Fibroblast of peridontal ligament (primary cell): ENCODE measurements around the gene MAP1LC3B.
"Not testable (repeated sequence)": the region's sequence is repeated elsewhere in the genome, so short reads cannot be mapped to it uniquely, and the experiment has no call there.

ENCODE experiments used
- DNase-seq: peaks from one replicate; pipeline ENCODE4 v3.0.0-alpha.2; 2010; ENCODE audit errors: extremely low read depth

The MAP1LC3B gene

DNA sequence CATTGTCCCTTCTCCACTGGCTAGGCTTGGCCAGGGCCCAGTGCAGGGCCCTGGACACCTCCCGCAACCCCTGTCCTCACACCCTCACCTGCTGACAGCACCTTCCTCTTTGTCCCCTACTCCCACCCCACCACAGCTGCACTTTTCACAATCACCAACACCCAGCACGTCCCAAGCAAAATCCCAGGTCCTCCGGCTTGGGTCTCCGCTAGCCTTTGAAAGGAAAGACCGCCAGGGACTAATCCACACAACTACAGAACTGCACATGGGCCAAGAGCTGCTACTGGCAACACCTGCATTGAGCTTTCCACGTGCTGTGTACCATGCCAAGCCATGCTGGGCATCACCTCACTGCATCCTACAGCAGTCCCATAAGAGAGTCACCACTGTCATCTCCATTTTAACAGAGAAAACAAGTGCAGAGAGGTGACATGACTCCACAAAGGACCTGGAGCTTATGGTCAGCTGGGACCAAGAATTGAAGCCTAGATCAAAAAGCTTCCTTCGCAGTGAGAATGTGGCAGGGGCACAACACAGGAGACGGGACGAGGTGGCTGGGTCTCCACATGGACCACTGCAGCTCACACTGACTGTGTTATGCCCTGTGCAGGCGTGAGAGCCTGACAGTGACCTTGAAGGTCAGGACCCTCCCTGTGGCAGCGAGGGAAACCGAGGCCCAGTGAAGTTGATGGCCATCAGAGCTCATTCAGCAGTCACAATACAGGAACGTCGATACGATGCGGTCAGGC lies 31.1 kb upstream of the MAP1LC3B start:
- no peak for DNase-seq

DNA sequence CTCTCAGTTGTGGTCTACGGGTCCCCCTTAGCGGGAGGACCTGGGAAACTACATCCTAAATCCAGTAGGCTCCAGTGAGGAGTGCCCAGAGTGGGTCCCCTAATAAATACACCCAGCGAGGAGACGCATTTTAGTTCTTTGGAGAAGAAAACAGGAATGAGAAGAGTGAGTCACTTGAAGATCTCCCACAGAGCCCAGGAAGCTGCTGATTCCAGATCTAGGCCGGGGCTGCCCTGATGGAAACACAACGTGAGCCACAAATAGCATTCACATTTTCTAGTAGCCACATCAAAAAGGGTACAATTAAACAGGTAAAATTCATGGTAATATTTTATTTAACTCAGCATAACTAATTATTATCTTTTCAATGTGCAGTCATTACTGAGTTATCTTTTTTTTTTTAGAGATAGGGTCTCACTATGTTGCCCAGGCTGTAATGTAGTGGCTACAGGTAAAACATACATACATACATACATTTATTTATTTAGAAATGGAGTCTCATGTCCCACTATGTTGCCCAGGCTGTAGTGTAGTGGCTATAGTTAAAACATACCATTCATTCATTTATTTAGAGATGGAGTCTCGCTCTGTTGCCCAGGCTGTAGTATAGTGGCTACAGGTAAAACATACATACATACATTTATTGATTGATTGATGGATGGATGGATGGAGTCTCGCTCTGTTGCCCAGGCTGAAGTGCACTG lies 30.1 kb upstream of the MAP1LC3B start:
- DNase-seq, result no peak

DNA sequence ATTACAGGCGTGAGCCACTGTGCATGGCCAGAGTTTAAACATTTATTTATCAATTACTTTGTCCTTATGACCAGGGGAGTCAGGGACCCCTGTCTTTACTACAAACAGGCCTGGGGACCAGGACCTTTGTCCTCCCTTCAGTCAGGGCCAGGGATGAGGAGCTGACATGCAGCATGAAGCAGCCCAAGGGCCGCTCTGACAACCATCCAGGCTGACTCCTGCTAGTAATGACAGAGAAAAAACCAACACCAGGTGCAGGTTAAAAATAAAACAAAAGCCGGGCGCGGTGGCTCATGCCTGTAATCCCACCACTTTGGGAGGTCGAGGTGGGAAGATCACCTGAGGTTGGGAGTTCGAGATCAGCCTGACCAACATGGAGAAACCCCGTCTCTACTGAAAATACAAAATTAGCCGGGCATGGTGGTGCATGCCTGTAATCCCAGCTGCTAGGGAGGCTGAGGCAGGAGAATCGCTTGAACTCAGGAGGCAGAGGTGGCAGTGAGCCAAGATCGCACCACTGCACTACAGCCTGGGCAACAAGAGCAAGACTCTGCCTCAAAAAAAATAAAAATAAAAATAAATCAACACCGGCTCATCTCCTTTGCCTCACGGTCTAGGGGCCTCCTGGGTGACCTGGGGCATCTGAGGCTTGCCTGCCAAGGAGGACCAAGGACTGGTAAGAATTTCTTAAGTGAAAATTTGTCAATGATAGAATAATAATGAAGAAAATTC lies 29.1 kb upstream of the MAP1LC3B start:
- not testable (repeated sequence) for DNase-seq

DNA sequence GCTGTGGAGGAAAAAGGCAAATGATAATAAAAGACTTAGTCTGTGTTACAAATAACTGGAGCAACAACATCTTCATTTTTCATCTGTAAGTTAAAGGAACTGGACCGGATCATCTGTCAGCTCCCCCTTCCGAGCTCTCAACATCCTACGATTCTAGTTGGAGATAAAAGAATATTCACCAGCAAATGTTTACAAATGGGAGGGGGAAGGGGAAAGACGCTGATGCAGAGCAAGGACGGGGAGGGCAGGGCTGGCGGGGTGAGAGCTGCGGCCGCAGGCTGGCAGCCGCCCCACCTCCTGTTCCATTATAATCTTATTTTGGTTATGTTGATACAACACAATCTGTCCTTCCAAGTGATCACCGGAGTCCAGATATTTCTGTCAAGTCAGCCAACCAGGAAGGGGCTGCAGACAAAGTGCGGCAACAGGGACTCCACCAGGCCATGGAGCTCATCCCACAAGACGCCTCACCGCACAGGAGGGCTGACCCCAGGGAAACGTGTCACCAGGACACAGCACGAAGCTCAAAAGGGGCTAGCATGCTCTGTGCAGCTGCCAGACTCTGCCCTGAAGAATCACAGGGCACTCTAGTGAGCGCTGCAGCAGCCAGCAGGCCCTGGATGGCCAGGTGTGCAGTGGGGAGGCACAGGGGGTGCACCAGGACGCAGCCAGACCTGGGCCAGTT lies 28.2 kb upstream of the MAP1LC3B start:
- DNase-seq, result peak; percentile 55

DNA sequence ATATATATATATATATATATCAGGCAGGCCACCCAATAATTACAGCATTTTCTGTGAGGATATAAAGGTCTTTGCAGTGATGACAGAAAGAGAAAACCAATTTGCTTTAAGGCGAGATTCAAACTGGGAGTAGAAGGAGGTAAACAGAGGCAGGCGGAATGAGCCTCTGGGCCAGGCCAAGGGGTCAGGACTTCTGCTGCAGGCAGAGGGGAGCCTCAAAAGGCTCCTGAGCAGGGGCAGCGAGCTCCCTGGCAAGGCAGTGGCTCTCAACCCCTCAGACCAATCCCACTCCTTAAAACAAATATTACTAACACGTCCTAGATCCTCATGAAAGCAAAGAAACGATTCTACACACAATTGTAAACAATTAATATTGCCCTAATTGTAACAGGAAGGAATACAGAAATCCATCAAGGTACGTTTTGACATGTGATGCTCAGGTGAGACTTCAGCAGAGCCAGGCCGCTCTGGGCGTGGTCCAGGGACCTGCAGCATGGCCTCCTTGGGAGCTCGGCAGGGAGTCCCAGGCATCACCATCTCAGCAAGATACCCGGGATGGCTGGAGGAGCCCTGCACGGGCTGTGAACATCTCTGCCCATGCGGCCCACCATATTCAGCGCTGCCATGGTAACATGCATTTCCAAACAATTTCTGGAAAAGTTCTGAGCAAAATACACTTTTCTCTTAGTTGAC lies 27.0 kb upstream of the MAP1LC3B start:
- no peak for DNase-seq

DNA sequence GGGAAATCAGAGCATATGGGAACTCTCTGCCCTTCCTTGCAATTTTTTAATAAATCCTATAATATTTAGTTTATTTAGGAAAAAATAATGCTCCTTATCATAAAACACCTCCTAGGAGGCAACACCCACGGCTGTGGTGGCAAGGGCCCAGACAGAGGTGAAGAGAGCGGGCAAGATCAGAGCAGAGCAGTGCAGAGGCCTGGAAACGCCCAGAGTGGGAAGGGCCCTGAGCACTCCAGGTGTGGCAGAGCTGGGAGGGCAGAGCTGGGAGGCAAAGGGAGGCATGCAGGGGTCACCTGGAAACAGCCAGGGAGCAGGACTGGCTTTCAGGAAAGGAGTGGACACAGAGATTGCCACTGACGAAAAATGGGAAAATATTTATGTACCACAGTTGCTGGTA lies 25.8 kb upstream of the MAP1LC3B start:
- no peak for DNase-seq

DNA sequence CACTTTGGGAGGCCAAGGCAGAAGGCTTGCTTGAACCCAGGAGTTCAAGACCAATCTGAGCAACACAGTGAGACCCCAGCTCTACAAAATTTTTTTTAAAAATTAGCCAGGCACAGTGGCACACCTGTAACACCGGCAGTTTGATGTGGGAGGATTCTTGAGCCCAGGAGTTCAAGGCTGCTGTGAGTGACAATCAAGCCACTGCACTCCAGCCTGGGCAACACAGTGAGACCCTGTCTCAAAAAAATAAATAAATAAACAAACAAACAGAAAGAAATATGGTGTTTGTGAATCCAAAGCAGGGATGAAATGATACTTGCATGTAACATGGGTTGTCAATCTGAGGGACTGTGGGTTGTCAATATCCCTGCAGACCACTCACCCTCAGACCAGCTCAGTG lies 25.2 kb upstream of the MAP1LC3B start:
- no peak for DNase-seq

DNA sequence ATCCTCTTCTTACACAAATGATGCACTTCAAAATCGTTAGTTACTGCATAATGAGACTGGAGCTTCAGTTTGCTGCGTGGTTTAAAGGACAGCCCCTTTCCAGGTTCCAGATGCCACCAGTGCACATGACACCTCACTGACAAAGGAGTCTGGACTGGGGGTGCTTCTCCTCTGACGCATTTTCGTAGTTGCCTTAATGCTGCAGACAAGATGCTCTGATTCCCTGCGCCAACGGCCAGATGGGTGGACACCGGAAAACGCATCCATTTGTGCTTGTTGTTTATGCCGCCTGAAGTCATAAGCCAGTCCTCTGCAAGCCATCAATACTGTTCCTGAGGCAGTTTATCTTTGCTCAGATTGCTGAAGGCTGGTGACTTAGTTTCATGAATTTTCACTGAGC lies 24.6 kb upstream of the MAP1LC3B start:
- no peak for DNase-seq

DNA sequence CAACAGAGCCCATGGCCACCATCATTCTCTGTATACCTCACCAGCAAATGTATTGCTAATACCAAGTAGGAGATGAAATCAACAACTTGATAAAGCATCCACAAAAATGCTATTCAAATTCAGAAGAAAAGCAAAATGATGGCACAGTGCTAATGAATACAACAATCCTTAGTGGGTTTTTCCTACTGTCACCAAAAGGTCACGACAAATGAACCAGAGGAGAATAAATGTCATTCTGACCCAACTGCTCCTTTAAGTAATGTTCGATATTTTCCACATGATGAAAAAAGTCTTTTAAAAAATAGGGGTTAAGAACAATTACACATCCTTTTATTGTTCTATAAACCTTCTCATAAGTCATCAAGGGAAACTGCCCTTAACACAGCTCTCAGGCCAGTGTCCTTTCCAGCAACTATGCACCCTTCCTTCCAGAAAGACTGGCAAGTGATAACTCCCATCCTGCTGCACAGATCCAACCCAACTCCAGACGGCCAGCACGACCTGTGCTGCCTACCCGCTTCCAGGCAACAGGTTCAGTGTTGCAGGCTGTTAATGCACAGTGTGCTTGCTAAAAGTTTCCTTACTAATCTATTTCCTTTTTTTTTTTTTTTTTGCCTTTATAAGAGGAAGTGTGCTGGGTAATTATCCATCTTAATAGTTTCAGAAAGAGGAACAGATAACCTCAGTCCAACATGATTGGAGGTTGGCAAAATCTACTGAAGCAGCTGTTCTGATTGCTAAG lies 23.9 kb upstream of the MAP1LC3B start:
- DNase-seq, result no peak

DNA sequence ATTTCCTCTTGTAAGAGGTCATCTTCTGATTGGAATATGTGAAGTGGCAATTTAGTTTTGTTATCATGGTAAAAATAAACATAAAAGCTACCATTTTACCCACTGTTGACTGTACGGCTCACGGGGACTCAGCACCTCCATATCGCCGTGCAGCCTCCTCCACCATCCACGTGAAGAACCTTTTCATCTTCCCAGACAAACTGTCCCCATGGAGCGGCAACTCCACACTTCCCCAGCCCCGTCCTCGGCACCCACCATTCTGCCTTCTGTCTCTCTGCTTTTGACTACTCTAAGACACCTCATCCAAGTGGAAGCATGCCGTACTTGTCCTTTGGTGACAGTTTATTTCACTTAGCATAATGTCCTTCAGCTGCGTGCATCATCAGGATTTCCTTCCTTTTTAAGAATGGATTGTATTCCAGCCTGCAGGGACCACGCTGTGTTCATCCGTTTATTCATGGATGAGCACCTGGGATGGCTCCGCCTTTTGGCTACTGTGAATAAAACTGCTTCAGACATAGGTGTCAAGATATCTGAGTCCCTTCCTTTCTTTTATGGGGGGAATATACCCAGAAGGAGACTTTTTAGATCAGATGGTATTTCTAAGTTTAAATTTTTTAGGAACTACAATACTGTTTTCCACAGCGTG lies 22.9 kb upstream of the MAP1LC3B start:
- DNase-seq, result no peak

DNA sequence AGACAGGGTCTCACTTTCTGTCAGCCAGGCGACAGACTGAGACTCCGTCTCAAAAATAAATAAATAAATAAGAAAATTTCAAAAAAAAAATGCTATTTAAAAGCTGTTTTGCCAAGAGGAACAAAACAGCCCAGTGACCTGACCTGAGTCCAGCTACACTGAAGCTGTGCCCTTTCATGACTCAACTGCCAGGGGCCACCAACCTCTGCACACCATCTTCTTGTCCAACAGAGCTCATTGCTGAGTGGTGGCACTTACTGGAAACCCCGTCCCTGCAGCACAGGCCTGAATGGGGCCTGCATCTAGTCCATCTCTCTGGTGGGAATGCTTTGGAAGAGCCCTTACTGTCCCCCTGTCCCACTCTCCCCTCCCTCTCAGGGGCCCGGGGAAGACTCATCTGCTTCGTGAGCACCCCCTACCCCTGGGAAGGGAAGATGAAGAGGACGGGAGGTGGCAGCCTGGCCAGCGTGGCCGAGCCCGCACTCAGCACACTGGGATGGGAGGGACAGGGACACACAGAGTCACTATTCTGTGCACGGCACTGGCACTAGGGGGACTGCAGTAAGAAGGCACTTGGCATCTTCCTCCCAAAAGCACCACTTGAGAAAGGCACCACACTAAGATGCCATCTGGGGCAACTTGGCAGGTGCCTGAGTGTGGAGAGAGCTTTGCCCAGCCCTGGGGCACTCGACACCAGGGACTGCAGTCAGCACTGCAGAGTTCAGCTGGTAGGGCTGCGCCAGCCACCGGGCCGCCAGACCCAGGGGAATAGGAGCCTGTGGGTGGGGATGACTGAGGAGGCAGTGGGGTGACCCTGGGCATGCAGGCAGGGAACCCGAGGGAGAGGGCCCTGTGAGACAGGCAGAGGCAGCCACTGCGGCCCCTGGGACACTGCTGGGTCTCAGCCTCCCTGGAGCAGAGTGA lies 22.1 kb upstream of the MAP1LC3B start:
- no peak for DNase-seq

DNA sequence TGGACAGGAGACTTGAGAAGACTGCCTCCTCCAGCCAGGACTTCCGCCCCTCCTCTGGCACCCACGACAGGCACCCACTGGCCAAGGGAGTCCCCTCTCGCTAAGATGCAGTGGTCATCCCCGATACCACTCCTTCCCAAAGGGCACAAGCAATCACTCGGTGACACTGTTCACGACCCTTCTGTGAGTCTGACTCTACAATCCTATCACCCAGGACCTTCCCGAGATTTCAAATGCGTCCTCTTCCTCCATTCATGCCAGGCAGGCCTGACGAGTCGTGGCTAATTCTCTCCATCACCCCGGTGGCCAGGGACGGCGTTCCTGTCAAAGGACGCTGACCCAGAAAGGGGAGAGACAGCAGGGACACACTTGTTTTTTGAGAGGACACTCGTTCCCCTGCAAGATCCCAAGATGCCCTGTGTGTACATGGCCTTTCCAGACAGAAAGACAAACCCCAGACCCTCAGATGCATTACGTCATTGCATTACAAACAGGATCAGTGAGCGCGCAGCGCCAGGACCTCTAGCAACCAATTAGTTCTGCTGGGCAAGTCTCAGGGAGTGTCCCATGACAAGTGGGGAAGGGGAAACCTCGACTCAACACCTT lies 20.8 kb upstream of the MAP1LC3B start:
- no peak for DNase-seq

DNA sequence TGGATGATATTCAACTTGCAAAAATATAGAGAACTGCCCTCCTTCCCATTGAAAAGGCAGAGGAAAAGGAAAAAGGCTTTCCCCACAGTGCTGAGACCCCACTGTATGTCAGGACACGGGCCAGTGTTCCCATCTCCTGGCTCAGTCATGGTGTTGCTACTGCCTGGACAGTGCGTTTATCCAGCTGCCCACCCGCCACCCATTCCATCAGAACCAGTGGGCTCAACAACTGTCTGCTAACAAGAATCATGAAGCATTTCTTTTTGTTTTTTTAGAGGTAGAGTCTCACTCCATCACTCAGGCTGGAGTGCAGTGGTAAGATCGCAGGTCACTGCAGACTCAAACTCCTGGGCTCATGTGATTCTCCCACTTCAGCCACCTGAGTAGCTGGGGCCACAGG lies 19.8 kb upstream of the MAP1LC3B start:
- DNase-seq, result no peak

DNA sequence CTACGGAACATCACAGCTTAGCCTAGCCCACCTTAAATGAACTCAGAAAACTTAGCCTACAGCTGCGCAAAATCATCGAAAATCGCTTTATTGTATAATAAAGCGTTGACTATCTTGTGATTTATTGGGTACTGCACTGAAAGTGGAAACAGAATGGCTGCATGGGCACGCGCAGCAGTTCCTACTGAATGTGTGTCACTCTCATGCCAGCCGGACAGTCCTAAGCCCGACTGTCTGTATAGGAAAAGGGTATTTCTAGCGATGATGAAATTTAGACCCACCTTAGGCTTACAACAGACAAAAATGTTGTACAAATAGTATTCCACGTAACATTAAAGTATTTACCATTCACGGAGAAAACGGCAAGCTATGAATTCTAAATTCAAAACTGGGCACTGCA lies 17.8 kb upstream of the MAP1LC3B start:
- no peak for DNase-seq

DNA sequence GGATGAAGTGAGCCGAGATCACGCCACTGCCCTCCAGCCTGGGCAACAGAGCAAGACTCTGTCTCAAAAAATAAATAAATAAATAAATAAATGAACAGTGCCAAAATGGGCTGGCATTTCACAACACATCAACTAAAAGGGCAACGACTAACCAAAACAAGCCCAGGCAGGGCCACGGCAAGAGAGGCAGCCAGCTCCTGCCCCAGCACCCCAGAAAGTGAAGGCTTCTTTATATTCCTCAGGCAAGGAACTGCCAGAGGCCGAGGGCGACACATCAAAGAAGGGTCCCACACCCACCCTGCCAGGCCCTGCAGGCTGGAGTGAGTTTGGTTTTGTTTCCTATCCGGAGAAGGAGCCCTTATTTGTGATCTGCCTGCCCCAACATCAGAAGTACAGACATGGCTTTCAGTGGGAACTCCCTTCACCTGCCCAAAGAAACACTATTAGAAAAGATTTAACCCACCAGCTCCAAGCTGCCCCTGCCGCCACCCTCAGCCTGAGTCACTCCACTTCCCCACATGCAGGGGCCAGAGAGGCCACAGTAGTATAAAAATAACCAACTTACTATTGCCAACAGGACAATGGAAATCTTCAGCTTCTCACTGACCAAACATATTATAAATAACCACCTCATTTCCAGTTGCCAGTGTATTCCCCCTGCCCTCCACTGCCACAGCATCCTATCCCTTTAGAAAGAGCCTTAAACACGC lies 16.6 kb upstream of the MAP1LC3B start:
- no peak for DNase-seq

DNA sequence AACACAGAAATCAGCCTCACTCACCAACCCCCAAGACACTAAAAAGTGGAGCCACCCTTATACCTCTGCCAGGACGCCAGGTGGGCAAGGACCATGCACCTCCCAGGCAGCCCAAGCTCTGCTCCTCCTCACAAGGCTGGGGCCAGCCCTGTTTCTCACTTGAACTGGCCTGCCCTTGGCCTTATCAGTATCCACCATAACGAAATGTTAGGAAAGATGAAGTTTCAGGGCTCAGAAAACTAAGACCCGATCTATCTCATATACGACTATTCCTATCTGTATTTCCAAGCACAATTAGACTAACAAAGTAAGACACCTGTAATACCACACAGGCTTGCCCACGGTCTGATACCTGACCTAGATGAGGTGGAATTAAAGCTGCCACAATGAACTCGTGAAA lies 15.5 kb upstream of the MAP1LC3B start:
- no peak for DNase-seq

DNA sequence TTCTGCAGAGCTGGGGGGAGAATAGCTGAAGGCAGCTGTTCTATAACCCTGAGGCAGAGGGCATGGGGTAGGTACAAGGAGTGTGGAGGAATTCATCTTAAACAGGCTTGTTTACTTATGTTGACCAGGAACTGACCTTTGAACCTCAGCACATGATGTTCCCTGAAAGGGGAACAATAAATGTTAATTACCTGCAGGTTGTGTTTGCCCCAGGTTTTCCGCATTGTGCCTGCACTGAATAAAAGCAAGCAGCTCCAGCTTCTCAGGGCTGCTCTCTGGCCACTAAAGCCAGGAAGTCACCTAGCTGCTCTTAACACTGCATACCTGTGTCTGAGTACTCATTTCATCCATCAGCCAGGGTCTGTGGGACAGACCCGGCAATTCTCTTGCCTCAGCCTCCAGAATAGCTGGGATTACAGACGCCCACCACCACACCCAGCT lies 12.8 kb upstream of the MAP1LC3B start:
- not testable (repeated sequence) for DNase-seq

DNA sequence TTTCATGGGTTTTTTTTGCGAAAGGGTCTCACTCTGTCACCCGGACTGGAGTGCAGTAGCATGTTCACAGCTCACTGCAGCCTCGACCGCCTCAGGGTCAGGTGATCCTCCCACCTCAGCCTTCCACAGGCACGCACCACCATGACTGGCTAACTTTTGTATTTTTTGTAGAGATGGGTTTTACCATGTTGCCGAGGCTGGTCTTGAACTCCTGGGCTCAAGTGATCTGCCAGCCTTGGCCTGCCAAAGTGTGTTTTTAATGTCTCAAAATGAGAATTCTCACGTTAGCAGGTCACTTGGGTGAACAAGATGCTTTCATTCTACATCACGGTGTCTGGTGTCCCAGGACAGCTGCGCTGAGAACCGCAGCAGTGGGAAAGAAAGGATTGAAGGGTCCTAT lies 11.7 kb upstream of the MAP1LC3B start:
- DNase-seq, result no peak
